Activated CD8-positive, alpha-beta T cell treated with anti-CD3 and anti-CD28 coated beads for 36 hours (primary cell): Measurements from ENCODE around the gene TRPV4. TPM values are rescaled to one million over a fixed set of nuclear protein-coding genes. Genes with fewer than 3 reads are reported as not detected.

Experiments
- ATAC-seq: fragments of 200-7000 bp; cut with Tn5 transposase; one replicate; pipeline ENCODE4 v1.10.0; 2021; ENCODE audit warnings: mild to moderate bottlenecking, moderate library complexity
- CTCF ChIA-PET: fragments of 350-600 bp; sonication (Branson Sonifier 250); formaldehyde crosslinking; loops from one replicate; lab custom pipeline; 2021; ENCODE audit warnings: antibody characterized with exemption; lab: Charles Lee
- POLR2A ChIA-PET: fragments of 350-600 bp; sonication (Branson Sonifier 250); formaldehyde crosslinking; loops from one replicate; lab custom pipeline; 2021; ENCODE audit warnings: antibody characterized with exemption; lab: Charles Lee
- DNase-seq: peaks from one replicate; pipeline ENCODE4 v3.0.0-alpha.2; 2020
- H3K27ac Mint-ChIP-seq: one replicate; pipeline ENCODE4 v1.8.0; 2021; ENCODE audit warnings: mild to moderate bottlenecking, mixed read lengths
- H3K27me3 Mint-ChIP-seq: one replicate; pipeline ENCODE4 v1.8.0; 2021; ENCODE audit warnings: mixed read lengths
- H3K36me3 Mint-ChIP-seq: one replicate; pipeline ENCODE4 v1.8.0; 2021; ENCODE audit warnings: low read depth, mixed read lengths
- H3K4me1 Mint-ChIP-seq: one replicate; pipeline ENCODE4 v1.8.0; 2021; ENCODE audit warnings: low read depth, mixed read lengths
- H3K4me3 Mint-ChIP-seq: one replicate; pipeline ENCODE4 v1.8.0; 2021; ENCODE audit warnings: mild to moderate bottlenecking, moderate library complexity, mixed read lengths
- H3K9me3 Mint-ChIP-seq: one replicate; pipeline ENCODE4 v1.8.0; 2021; ENCODE audit warnings: mixed read lengths
- CTCF ChIP-seq: fragments of 200-600 bp; IDR thresholded peaks from one replicate; pipeline ENCODE4 v1.8.0; 2022; ENCODE audit warnings: antibody characterized with exemption, mild to moderate bottlenecking
- intact Hi-C: fragments of 100-400 bp; cut with micrococcal nuclease; formaldehyde crosslinking; loops from one replicate; pipeline ENCODE4 v1.10.0; 2022
- total RNA-seq, 2 experiments: library from RNA; stranded (reverse); gene quantifications; one replicate each; pipeline ENCODE4 v1.2.3, GENCODE V29; 2021

Gene TRPV4
- total RNA-seq, 2 experiments from 2014 or later: not detected

- Mint-ChIP-seq H3K4me1 (no peaks in the 10 kb centered on the region), H3K4me3 (no peak overlapping the region), H3K36me3 (no peaks in the 10 kb centered on the region), H3K27ac (no peak overlapping the region), H3K27me3 (no peaks in the 10 kb centered on the region), H3K9me3 (no peaks in the 10 kb centered on the region)
- intact Hi-C loops: no loop called here
- ATAC-seq: no peak
- no peak for TF ChIP-seq CTCF
- no peak for DNase-seq
- ChIA-PET POLR2A (no interaction called here), CTCF (no interaction called here)
Measured at GRCh38 chr12:109768901-109769670, 64.1 kb downstream of the TRPV4 start.

- no peak for ATAC-seq
- Mint-ChIP-seq H3K4me1 (no peaks in the 10 kb centered on the region), H3K27me3 (no peaks in the 10 kb centered on the region), H3K36me3 (no peaks in the 10 kb centered on the region), H3K4me3 (no peak overlapping the region), H3K27ac (no peak overlapping the region), H3K9me3 (peaks cover 2% of the 10 kb centered on the region)
- ChIA-PET POLR2A (no interaction called here), CTCF (no interaction called here)
- intact Hi-C loops: no loop called here
- DNase-seq: no peak
- TF ChIP-seq CTCF: no peak
Measured at GRCh38 chr12:109767991-109768900, 65.0 kb downstream of the TRPV4 start.

DNA sequence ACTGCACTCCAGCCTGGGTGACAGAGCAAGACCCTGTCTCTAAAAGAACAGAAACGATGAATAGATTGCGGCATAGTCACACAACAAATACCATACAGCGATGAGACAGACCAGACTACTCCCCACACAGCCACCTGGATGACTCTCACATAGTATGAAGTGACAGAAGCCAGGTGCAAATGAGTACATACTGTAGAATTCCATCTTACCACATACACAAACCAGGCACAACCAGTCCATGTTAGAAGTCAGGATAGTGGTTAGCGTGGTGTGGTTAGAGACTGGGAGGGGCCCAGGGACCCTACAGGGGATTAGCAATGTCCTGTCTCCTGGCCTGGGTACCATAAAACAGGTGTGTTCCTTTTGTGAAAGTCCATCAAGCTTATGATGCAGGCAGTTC lies 65.7 kb downstream of the TRPV4 start:
- no peaks in the 10 kb centered on the region for H3K27me3 Mint-ChIP-seq
- no peak overlapping the region for H3K4me3 Mint-ChIP-seq
- H3K27ac Mint-ChIP-seq: no peak overlapping the region
- no peak for DNase-seq
- intact Hi-C loops: no loop called here
- ChIA-PET POLR2A (no interaction called here), CTCF (no interaction called here)
- ATAC-seq: no peak
- no peak for TF ChIP-seq CTCF
- no peaks in the 10 kb centered on the region for H3K4me1 Mint-ChIP-seq
- H3K9me3 Mint-ChIP-seq: peaks cover 2% of the 10 kb centered on the region
- H3K36me3 Mint-ChIP-seq: no peaks in the 10 kb centered on the region

GRCh38 chr12:109766251-109766778 lies 66.9 kb downstream of the TRPV4 start:
- H3K27me3 Mint-ChIP-seq: no peaks in the 10 kb centered on the region
- intact Hi-C loops: no loop called here
- ChIA-PET POLR2A (interaction anchor here (1.5 kb wide), 1 partner anchor 12 kb away, joined by 3 read pairs; no protein-coding TSS in a partner anchor), CTCF (no interaction called here)
- no peaks in the 10 kb centered on the region for H3K36me3 Mint-ChIP-seq
- TF ChIP-seq CTCF: no peak
- no peak overlapping the region for H3K4me3 Mint-ChIP-seq
- H3K9me3 Mint-ChIP-seq: peaks cover 2% of the 10 kb centered on the region
- no peaks in the 10 kb centered on the region for H3K4me1 Mint-ChIP-seq
- H3K27ac Mint-ChIP-seq: no peak overlapping the region
- DNase-seq (no peak), ATAC-seq (no peak)
